T-helper 2 cell (primary cell): Measurements from ENCODE around the gene GP1BB.

Source experiments
- DNase-seq, 5 experiments: peaks; one replicate each; pipeline versions ENCODE4 v3.0.0 to v3.0.0-alpha.2; 2012 to 2022

Gene GP1BB

DNA sequence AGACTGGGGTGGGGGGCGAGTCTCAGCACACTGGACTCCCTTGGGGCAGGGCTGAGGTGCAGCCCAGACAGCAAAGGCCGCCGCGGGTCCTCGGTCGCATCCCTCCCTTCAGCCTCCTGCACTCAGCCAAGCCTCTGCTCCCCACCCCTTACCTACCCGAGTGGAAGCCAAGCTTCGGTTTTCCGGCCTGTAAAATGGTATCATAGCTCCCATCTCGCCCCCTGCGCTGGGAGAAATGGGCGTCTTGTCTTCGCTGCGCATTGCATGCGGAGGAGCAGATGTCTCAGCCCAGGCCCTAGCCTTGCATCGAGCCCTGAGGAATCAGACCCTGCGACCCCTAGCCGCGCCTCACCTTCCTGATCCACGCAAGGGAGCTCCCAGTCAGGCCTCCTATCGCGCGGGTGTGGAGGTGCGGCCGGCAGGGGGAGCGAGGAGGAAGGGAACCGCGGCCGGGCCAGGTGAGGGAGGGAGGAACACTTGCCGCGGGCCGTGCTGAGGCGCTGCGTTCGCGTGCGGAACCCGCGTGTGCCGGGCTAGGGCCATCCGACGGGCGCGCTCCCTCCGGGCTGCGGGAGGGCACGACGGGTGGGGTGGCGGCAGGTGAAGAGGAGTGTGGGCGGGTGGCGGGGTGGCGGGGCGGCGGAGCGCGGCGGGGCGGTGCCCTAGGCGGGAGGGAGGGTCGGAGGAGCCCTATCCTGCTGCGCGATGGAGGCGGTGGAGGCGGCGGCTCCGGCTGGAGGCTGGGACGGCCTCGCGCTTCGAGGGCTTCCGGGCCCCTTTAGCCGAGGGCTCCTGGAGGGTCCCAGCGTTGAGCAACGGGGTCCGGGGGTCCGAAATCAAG lies 33.2 kb downstream of the GP1BB start:
- DNase-seq = peak; percentile 37 to 63 (median 51)

DNA sequence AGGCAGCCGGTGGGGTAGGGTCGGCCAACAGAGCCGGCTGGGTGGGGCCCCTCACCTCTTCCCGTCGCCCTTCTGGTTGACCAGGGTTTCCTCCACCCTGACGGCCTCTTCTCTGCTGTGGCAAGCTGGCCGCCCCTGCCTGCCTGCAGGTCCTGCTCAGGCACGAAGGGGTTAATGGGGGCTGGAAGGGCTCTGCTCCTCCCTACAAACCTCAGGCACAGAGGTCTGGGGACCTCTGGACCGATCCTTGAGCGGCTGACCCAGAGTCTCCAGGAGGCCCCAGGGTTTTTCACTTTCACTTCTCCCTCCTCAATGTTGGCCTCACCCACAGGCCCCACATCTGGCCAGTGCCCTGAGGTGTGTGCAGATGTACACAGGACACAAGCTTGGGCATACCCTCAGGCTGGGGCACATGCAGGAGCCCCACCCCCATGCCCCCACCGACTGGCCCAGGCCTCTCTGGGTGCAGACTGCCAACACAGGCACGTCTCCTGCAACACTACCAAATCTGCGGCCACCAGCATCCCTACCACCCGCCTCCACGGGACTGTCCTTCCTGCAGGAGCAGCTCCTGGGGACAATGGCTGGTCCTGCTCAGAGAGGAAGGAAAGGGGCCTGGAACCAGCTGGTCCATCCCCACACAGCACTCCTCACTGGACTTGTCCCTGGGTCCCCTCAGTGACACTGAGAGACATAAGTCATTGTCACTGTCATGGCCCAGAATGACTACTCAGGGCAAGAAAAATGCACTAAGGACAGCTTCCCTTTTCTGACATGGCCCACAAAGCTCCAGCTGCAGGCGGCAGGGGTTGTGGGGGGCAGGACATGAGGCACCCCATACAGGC lies 34.0 kb downstream of the GP1BB start:
- DNase-seq = no peak

GRCh38 chr22:19757985-19758895 lies 34.9 kb downstream of the GP1BB start:
- DNase-seq = no peak

DNA sequence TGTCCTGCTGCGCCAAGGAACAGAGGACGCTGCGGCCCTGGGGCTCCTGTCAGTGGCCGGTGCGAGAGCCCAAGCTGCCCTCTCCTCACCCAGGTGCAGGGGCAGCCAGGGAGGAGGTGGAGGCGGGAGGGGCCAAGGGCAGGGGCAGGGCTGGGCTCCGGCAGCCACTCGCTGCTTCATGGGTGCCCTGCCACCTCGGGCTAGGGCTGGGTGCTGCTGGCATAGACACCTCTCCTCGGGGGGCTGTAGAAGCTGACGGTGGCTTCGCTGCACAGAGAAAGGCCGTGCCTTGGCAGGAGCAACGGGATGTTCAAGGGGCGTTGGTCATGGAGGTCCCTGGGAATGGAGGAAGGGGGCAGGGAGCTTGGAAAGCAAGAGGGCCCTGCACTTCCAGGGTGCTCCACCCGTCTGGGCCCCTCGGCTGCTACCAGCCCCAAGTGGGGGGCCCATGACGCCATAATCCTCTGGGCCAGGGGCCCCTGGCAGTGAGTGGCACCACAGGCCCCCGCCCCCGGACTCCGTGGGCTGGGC lies 35.6 kb downstream of the GP1BB start:
- no peak for DNase-seq

DNA sequence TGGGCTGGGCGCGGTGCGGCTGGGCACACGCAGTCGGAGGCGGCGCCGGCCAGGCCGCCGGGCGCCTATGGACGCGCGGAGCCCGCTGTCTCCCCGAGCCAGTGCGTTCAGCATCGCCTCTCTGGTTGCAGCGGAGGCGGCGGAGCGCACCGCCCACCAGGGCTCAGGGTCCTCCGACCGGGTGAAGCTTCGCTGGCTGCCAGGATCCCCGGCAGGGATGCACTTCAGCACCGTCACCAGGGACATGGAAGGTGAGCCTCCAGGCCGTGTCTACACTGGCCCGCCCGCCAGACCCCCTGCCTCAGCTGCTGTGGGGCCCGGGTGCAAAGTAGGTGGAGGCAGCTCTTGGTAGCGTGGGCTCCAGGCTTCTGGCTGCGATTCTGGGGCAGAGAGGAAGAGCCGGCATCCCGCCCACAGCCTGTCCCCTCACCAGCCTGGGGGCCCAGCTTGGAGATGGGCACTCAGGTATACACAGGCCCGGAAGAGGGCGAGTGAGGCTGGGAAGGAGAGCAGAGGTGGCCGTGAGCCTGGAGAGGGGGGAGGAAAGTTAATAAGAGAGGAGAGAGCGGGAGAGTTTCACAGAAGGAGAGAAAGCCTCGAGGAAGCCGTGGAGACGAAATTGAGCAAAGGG lies 36.2 kb downstream of the GP1BB start:
- DNase-seq = no peak

GRCh38 chr22:19760058-19760950 lies 37.0 kb downstream of the GP1BB start, which contains the start of gene TBX1:
TBX1 (plus strand) TSS chr22:19760778; CDS start chr22:19760844, 66 bp downstream.
- DNase-seq = no peak

- no peak for DNase-seq
Observed at GRCh38 chr22:19760951-19761724, 37.8 kb downstream of the GP1BB start.

DNA sequence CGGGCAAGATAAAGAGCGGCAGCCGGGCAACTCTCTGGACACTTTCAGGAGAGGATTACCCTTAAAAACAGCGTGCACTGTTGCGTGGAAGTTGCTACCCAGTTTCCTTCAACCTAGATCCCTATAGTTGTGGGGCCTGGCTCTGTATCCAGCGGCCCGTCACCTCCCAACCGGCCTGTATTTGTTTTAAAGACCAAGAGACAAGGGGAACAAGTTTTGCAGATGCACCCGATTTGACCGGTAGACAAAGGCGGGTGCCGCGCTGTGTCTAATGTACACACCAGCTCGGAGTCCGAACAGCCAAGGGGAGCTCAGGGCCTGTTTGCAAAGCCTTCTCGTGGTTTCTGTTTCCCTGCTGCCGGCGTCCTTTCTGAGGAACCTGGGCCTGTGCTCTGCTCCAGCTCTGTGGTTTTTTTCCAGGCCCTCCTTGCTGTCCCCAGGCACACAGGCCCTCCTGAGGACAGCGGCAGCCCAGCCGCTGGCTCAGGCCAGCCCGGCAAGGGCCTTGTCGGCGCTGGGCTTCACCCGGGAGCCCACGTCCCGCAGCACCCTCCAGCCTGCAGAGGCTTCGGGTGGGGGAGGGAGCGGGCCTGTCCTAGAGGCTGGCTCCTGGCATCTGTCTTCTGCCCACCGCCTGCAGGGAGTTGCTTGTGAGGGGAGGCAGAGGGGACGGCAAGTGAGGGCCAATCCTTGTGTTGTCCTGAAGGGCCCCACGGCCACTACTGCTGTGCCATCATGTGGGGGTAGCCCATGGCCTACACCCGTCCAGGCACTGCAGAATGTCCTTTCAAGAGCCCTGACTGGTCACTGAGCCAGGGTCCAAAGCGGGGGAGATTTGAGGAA lies 38.6 kb downstream of the GP1BB start:
- DNase-seq = no peak

- no peak for DNase-seq
Observed at GRCh38 chr22:19762568-19763457, 39.5 kb downstream of the GP1BB start.

GRCh38 chr22:19763458-19764298 lies 40.3 kb downstream of the GP1BB start:
- no peak for DNase-seq

- no peak for DNase-seq
Observed at GRCh38 chr22:19764299-19764593, 40.9 kb downstream of the GP1BB start.

DNA sequence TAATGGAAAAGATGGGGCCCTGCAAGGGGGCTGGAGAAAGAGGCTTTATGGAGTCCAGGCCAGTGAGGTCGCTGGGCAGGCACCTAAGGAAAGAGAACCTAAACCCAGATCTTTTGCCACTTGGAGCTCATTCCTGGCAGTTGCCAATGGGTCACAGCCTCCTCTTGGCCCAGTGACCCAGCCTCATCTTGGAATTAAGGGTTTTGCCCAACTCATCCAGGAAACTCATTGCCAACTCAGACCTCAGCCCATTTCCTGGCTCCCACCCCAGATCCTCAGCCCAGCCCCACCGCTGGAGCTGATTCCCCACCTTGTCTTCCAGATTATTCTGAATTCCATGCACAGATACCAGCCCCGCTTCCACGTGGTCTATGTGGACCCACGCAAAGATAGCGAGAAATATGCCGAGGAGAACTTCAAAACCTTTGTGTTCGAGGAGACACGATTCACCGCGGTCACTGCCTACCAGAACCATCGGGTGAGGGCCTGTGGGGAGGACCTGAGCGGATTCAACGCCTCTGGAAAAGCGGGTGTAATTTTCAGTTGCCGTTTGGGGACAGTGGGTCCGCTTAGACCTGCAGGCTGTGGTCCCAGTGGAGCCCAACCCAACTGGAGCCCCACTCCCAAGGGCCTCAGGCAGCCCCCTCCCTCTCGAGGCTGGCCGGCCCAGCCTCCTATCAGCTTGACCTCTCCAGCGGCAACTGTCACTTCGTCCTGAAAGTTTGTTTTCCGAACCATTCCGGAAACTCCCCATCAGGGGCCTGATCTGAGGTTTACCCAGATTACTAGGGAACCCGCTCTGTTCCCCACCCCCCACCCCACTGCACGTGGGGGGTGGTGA lies 41.5 kb downstream of the GP1BB start:
- no peak for DNase-seq

DNA sequence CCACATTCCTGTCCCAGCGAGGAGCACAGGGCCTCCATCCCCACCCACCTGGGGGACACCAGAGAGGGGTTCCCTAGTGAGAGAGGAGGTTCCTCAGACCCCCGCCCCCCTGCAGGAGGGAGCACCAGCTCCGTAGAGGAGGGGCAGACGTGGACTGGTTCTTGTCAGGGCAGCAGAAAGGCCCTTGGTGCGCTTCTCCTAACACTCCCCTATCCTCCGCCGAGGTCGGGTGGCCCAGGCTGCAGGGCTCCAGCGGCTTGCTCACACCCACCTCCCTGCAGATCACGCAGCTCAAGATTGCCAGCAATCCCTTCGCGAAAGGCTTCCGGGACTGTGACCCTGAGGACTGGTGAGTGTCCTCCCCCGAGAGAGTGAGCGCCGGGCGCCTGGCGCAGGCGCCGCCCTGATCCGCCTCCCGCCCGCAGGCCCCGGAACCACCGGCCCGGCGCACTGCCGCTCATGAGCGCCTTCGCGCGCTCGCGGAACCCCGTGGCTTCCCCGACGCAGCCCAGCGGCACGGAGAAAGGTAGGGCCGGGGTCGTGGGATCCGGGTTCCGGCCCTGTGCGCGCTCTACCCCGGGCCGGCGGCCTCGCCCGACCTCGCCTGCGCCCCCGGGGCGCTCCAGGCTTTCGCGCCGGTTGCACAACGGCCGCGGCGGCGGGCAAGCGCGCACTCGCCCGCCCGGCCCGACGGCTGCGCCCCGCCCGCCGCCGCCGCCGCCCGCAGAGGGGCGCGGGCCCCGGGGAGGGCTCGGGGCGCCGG lies 42.3 kb downstream of the GP1BB start:
- DNase-seq = peak in 1 of 5 experiments; percentile 19

- no peak for DNase-seq
Observed at GRCh38 chr22:19766240-19766510, 42.8 kb downstream of the GP1BB start.
